Keratinocyte (primary cell): ENCODE data around the gene WDR46.

Experiments
- CTCF ChIP-seq, 3 experiments: IDR thresholded peaks in 1 of 3; conservative IDR thresholded peaks in 1 of 3; optimal IDR thresholded peaks in 1 of 3; 2 replicates in 2 of 3; 3 replicates in 1 of 3; pipeline versions ENCODE3 to v1.5.1; 2011; ENCODE audit warnings: low read length in 3 of 3, mild to moderate bottlenecking in 3 of 3, moderate library complexity in 2 of 3, control low read depth in 1 of 3, inconsistent platforms in 1 of 3; ENCODE audit not compliant: insufficient read depth in 2 of 3; ENCODE audit errors: extremely low read depth in 1 of 3
- EZH2 ChIP-seq: IDR thresholded peaks from one replicate; pipeline ENCODE4 v1.6.1; 2012; ENCODE audit warnings: inconsistent platforms, mild to moderate bottlenecking, low read length, moderate library complexity

DNA sequence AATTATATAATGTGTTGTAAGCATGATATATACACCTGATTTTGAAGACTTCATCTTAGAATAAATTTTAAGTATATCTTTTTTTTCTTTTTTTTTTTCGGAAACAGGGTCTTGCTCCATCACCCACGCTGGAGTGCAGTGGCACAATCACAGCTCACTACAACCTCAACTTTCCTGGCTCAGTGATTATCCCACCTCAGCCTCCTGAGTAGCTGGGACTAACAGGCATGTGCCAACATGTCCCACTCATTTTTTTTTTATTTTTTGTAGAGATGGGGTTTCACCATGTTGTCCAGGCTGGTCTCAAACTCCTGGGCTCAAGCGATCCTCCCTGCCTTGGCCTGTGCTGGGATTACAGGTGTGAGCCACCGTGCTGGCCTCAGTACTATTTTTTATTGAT, 34.4 kb downstream of the WDR46 start:
- TF ChIP-seq CTCF (optimal IDR thresholded peaks at IDR 0.05 in 1 of 3, IDR thresholded peaks at IDR 0.05 in 1 of 3, conservative IDR thresholded peaks at IDR 0.05 in 1 of 3; ENCODE audit: extremely low read depth in 1 of 3, insufficient read depth in 2 of 3, low read length in 3 of 3) (no peak), EZH2 (no peak)
